A549 (cell line): ENCODE results near the gene RIPK4. TPM values are rescaled to one million over a fixed set of nuclear protein-coding genes. Genes with fewer than 3 reads are reported as not detected.

Experiments used
- ATAC-seq, 2 experiments: fragments of 200-7000 bp in 1 of 2; fragments of >200 bp in 1 of 2; cut with Nextera tagmentation in 1 of 2; cut with Tn5 transposase in 1 of 2; 3 replicates each; pipeline versions ENCODE4 v1.8.0 to v1.9.1; 2018 to 2020; ENCODE audit warnings: mild to moderate bottlenecking in 1 of 2, moderate library complexity in 1 of 2
- CTCF ChIA-PET: fragments of 300-600 bp; sonication (Branson Sonifier 250); formaldehyde crosslinking; extraction: SDS; loops from one replicate; lab custom pipeline; 2021; ENCODE audit warnings: antibody characterized with exemption, inconsistent platforms; lab: Yijun Ruan, JAX
- POLR2A ChIA-PET: fragments of 350-600 bp; formaldehyde crosslinking; extraction: SDS; loops from one replicate; lab custom pipeline; 2021; ENCODE audit warnings: antibody characterized with exemption, inconsistent platforms; lab: Yijun Ruan, JAX
- DNase-seq, 2 experiments: peaks; one replicate each; pipeline versions ENCODE4 v3.0.0 to v3.0.0-alpha.2; 2011 to 2016; ENCODE audit warnings: low read depth in 1 of 2, low spot score in 1 of 2
- FAIRE-seq: peaks from 2 replicates; lab custom pipeline; 2011; peaks lifted over from hg19 to GRCh38; lab: Jason Lieb, UNC
- H3K27ac ChIP-seq, 2 experiments: fragments of >200 bp; sonication (Bioruptor Twin); formaldehyde crosslinking; 3 replicates each; pipeline ENCODE4 v1.5.1; 2016 to 2017
- H3K4me1 ChIP-seq: fragments of >200 bp; sonication (Bioruptor Twin); formaldehyde crosslinking; 3 replicates; pipeline ENCODE4 v1.6.1; 2016
- H3K4me2 ChIP-seq: fragments of >200 bp; sonication (Bioruptor Twin); formaldehyde crosslinking; 3 replicates; pipeline ENCODE4 v1.6.1; 2016
- H3K4me3 ChIP-seq: fragments of >200 bp; sonication (Bioruptor Twin); formaldehyde crosslinking; 3 replicates; pipeline ENCODE4 v1.5.1; 2016
- H3K9me3 ChIP-seq: fragments of >200 bp; sonication (Bioruptor Twin); formaldehyde crosslinking; 3 replicates; pipeline ENCODE4 v1.6.1; 2016
- BHLHE40 ChIP-seq: IDR thresholded peaks from 2 replicates; pipeline ENCODE4 v1.6.1; 2012; ENCODE audit warnings: low read depth, low read length, inconsistent platforms
- CBX2 ChIP-seq: fragments of 200-600 bp; sonication (generic); IDR thresholded peaks from 2 replicates; pipeline ENCODE4 v1.6.1; 2016; ENCODE audit warnings: low read depth, mild to moderate bottlenecking, borderline replicate concordance
- CEBPB ChIP-seq, 2 experiments: fragments of >200 bp in 1 of 2; sonication (Bioruptor Twin) in 1 of 2; formaldehyde crosslinking in 1 of 2; IDR thresholded peaks; 2 replicates each; pipeline ENCODE4 v1.6.1; 2012 to 2016
- CHD2 ChIP-seq: fragments of 150-350 bp; IDR thresholded peaks from 2 replicates; pipeline ENCODE4 v1.6.1; 2014; ENCODE audit warnings: low read length; ENCODE audit not compliant: partially characterized antibody
- FOSB ChIP-seq: fragments of 250-450 bp; sonication (Bioruptor Pico); IDR thresholded peaks from 2 replicates; pipeline ENCODE4 v1.5.0; 2020; ENCODE audit warnings: mild to moderate bottlenecking, moderate library complexity
- FOSL2 ChIP-seq, 2 experiments: fragments of 450-650 bp in 1 of 2; fragments of >200 bp in 1 of 2; sonication (Bioruptor Twin) in 1 of 2; formaldehyde crosslinking; IDR thresholded peaks; 2 replicates each; pipeline versions ENCODE4 v1.5.0 to v1.6.1; 2016 to 2020; ENCODE audit warnings: mild to moderate bottlenecking in 1 of 2, moderate library complexity in 1 of 2
- HEYL ChIP-seq: fragments of 250-450 bp; sonication (Bioruptor Pico); IDR thresholded peaks from 2 replicates; pipeline ENCODE4 v1.8.0; 2021; ENCODE audit warnings: mild to moderate bottlenecking, moderate library complexity
- HOXB13 ChIP-seq: fragments of 250-450 bp; sonication (Bioruptor Pico); IDR thresholded peaks from 2 replicates; pipeline ENCODE4 v1.5.0; 2020; ENCODE audit warnings: low read depth, mild to moderate bottlenecking, moderate library complexity
- JUN ChIP-seq, 2 experiments: fragments of >200 bp; sonication (Bioruptor Twin); formaldehyde crosslinking; IDR thresholded peaks; 2 replicates in 1 of 2; 3 replicates in 1 of 2; pipeline ENCODE4 v1.6.1; 2016 to 2017
- NPAS2 ChIP-seq: fragments of 250-450 bp; sonication (Bioruptor Pico); IDR thresholded peaks from 2 replicates; pipeline ENCODE4 v1.8.0; 2022; ENCODE audit warnings: mild to moderate bottlenecking, moderate library complexity, borderline replicate concordance
- NR3C1 ChIP-seq: fragments of >200 bp; sonication (Bioruptor Twin); formaldehyde crosslinking; IDR thresholded peaks from 3 replicates; pipeline ENCODE4 v1.6.1; 2017
- POLR2A ChIP-seq: IDR thresholded peaks from 2 replicates; pipeline ENCODE4 v1.6.1; 2012; ENCODE audit warnings: mild to moderate bottlenecking, low read length
- RCOR1 ChIP-seq: fragments of 150-350 bp; IDR thresholded peaks from 2 replicates; pipeline ENCODE4 v1.6.1; 2014; ENCODE audit warnings: antibody characterized with exemption, low read length, low read depth
- RFX5 ChIP-seq: fragments of 450-650 bp; IDR thresholded peaks from 2 replicates; pipeline ENCODE4 v1.7.1; 2014; ENCODE audit warnings: antibody characterized with exemption, mild to moderate bottlenecking, moderate library complexity
- RNF2 ChIP-seq: fragments of 200-600 bp; sonication (generic); IDR thresholded peaks from 2 replicates; pipeline ENCODE4 v1.6.1; 2016; ENCODE audit warnings: low read depth, mild to moderate bottlenecking, antibody characterized with exemption, moderate library complexity, borderline replicate concordance
- SMC3 ChIP-seq: fragments of >200 bp; sonication (Bioruptor Twin); formaldehyde crosslinking; IDR thresholded peaks from 3 replicates; pipeline ENCODE4 v1.6.1; 2018; ENCODE audit warnings: inconsistent platforms
- ZC3H11A ChIP-seq: fragments of 450-650 bp; IDR thresholded peaks from 2 replicates; pipeline ENCODE4 v1.6.1; 2014; ENCODE audit warnings: antibody characterized with exemption, mild to moderate bottlenecking
- ZFP36 ChIP-seq: fragments of 450-650 bp; IDR thresholded peaks from 2 replicates; pipeline ENCODE4 v1.6.1; 2014; ENCODE audit warnings: borderline replicate concordance; ENCODE audit not compliant: partially characterized antibody
- ZNF302 ChIP-seq: fragments of 250-450 bp; sonication (Bioruptor Pico); IDR thresholded peaks from 2 replicates; pipeline ENCODE4 v1.9.0; 2021; ENCODE audit warnings: inconsistent platforms, mild to moderate bottlenecking, moderate library complexity
- WGBS: methylation state at CpG from one replicate; pipeline ENCODE4 v1.1.6; 2017; ENCODE audit errors: missing lambda C conversion rate; 5-methylcytosine and 5-hydroxymethylcytosine counted together
- polyA plus RNA-seq, 4 experiments: library from polyadenylated mRNA; depleted of rRNA in 3 of 4; stranded (reverse); fragments of >200 nt; fragmentation: RNase III in 1 of 4; extraction: RNeasy Plus Mini Kit Qiagen cat#74134 plus additional on column Dnase treatment in 1 of 4; gene quantifications; 2 replicates in 3 of 4; 3 replicates in 1 of 4; pipeline ENCODE4 v1.2.3, GENCODE V29; 2011 to 2017
- TF ChIP-seq, protein P1 (sequence below): fragments of 200-600 bp; sonication (generic); IDR thresholded peaks from 2 replicates; pipeline ENCODE4 v1.6.1; 2016; ENCODE audit warnings: antibody characterized with exemption, mild to moderate bottlenecking, moderate library complexity
- TF ChIP-seq, protein P2 (sequence below): fragments of 250-450 bp; sonication (Bioruptor Pico); IDR thresholded peaks from 2 replicates; pipeline ENCODE4 v1.5.0; 2021; ENCODE audit warnings: mild to moderate bottlenecking, moderate library complexity, borderline replicate concordance

RIPK4 gene
- polyA plus RNA-seq, 2 of the 4 experiments (the other 2 are of a cell fraction), result 3.0 to 5.7 TPM

DNA sequence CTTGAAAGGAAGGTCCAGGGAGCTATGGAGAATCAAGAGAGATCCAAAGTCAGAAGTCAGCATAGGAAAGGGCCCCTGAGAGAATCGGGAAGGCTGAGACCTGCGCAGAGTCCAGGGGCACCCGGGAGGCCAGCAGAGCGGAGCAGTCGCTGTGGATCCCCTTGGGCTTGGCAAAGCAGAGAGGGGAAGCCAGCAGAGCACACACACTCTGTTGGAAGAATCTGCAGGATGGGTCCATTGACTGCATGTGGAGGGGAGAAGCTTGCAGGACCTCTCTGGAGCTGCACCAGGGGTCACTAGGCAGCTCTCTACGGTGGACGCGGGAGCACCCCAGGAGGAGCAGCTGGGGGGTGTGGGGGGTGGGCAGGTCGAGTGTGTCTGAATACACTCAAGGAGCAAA lies 6.4 kb downstream of the RIPK4 start:
- Histone ChIP-seq H3K4me2 (peak overlapping the region; percentile 99), H3K4me3 (no peak overlapping the region; the same call in 2 of the 3 replicates), H3K4me1 (peaks cover 65% of the 10 kb centered on the region), H3K9me3 (no peaks in the 10 kb centered on the region), H3K27ac (peak overlapping the region; percentile 88 to 92; a peak in 5 of 6 replicates)
- no peak for DNase-seq
- ChIA-PET POLR2A (interaction anchor here (2.3 kb wide), 1 partner anchor 82 kb away, joined by 16 read pairs; no protein-coding TSS in a partner anchor), CTCF (interaction anchor here (1.0 to 14.3 kb wide), 5 partner anchors 8 to 146 kb away, joined by 3 to 172 read pairs (median 7); no protein-coding TSS in a partner anchor)
- no peak for FAIRE-seq
- TF ChIP-seq RFX5 (no peak), ZC3H11A (no peak), FOSB (CRISPR knock-in tag) (no peak), HEYL (CRISPR knock-in tag) (no peak), BHLHE40 (no peak), ZNF302 (CRISPR knock-in tag) (no peak), JUN (IDR thresholded peaks at IDR 0.05) (no peak), POLR2A (no peak), HOXB13 (CRISPR knock-in tag) (no peak), SMC3 (no peak), ZFP36 (no peak), NPAS2 (CRISPR knock-in tag) (no peak), RCOR1 (no peak), NR3C1 (no peak), CHD2 (no peak), RNF2 (no peak)
- TF ChIP-seq, protein P1, sequence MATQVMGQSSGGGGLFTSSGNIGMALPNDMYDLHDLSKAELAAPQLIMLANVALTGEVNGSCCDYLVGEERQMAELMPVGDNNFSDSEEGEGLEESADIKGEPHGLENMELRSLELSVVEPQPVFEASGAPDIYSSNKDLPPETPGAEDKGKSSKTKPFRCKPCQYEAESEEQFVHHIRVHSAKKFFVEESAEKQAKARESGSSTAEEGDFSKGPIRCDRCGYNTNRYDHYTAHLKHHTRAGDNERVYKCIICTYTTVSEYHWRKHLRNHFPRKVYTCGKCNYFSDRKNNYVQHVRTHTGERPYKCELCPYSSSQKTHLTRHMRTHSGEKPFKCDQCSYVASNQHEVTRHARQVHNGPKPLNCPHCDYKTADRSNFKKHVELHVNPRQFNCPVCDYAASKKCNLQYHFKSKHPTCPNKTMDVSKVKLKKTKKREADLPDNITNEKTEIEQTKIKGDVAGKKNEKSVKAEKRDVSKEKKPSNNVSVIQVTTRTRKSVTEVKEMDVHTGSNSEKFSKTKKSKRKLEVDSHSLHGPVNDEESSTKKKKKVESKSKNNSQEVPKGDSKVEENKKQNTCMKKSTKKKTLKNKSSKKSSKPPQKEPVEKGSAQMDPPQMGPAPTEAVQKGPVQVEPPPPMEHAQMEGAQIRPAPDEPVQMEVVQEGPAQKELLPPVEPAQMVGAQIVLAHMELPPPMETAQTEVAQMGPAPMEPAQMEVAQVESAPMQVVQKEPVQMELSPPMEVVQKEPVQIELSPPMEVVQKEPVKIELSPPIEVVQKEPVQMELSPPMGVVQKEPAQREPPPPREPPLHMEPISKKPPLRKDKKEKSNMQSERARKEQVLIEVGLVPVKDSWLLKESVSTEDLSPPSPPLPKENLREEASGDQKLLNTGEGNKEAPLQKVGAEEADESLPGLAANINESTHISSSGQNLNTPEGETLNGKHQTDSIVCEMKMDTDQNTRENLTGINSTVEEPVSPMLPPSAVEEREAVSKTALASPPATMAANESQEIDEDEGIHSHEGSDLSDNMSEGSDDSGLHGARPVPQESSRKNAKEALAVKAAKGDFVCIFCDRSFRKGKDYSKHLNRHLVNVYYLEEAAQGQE, result no peak
- WGBS, result 70% methylated on average over 6 of the region's 9 CpGs
- no peak for ATAC-seq

DNA sequence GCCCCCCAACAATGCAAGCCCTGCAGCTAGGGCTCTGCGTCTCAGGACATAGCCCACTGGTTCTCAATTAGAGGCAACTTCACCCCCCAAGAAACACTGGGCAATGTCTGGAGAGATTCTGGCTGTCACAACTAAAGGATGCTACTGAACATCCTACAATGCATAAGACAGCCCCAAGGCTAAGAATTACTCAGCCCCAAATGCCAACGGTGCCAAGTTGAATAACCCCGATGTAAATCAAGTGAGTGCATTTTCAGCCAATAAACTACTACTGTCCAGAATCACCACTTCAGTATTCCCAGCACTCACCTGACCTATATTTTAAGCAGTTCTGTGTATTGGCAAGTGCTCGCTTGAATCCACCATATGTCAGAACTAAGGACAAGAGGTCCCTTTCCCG lies 6.9 kb downstream of the RIPK4 start:
- FAIRE-seq (no peak), DNase-seq (no peak), ATAC-seq (no peak)
- POLR2A ChIA-PET, result interaction anchor here (1.0 kb wide), 1 partner anchor 12 kb away, joined by 3 read pairs; no protein-coding TSS in a partner anchor
- CTCF ChIA-PET, result interaction anchor here (2.0 to 14.3 kb wide), 3 partner anchors 8 to 146 kb away, joined by 5 to 172 read pairs (median 7); no protein-coding TSS in a partner anchor
- TF ChIP-seq CEBPB (IDR thresholded peaks at IDR 0.05) (no peak), CBX2 (no peak), FOSL2 (IDR thresholded peaks at IDR 0.05) (no peak), FOSL2 (CRISPR knock-in tag; IDR thresholded peaks at IDR 0.05) (no peak), SMC3 (no peak), RNF2 (no peak)
- TF ChIP-seq, protein P2, sequence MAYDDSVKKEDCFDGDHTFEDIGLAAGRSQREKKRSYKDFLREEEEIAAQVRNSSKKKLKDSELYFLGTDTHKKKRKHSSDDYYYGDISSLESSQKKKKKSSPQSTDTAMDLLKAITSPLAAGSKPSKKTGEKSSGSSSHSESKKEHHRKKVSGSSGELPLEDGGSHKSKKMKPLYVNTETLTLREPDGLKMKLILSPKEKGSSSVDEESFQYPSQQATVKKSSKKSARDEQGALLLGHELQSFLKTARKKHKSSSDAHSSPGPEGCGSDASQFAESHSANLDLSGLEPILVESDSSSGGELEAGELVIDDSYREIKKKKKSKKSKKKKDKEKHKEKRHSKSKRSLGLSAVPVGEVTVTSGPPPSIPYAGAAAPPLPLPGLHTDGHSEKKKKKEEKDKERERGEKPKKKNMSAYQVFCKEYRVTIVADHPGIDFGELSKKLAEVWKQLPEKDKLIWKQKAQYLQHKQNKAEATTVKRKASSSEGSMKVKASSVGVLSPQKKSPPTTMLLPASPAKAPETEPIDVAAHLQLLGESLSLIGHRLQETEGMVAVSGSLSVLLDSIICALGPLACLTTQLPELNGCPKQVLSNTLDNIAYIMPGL (CRISPR knock-in tag), result no peak
- WGBS, result 61% methylated on average over 5 of the region's 5 CpGs
- peak overlapping the region; percentile 53 to 92; a peak in 4 of 6 replicates for H3K27ac ChIP-seq
- H3K4me3 ChIP-seq, result no peak overlapping the region
- H3K4me1 ChIP-seq, result peaks cover 60% of the 10 kb centered on the region
- H3K4me2 ChIP-seq, result peak overlapping the region; percentile 99
- H3K9me3 ChIP-seq, result no peaks in the 10 kb centered on the region
